ENCODE measurements around the gene SPDYE1. TPM values are rescaled to one million over a fixed set of nuclear protein-coding genes. Genes with fewer than 3 reads are reported as not detected.
A peak's percentile ranks its signal among the peaks of the same experiment; 100 is the strongest.
"Not testable (repeated sequence)": the region's sequence is repeated elsewhere in the genome, so short reads cannot be mapped to it uniquely, and the experiment has no call there.

SPDYE1 gene
- polyA plus RNA-seq, 6 donors from 2014 or later: 0.16 to 0.31 (median 0.17) TPM; not detected in 3

DNA sequence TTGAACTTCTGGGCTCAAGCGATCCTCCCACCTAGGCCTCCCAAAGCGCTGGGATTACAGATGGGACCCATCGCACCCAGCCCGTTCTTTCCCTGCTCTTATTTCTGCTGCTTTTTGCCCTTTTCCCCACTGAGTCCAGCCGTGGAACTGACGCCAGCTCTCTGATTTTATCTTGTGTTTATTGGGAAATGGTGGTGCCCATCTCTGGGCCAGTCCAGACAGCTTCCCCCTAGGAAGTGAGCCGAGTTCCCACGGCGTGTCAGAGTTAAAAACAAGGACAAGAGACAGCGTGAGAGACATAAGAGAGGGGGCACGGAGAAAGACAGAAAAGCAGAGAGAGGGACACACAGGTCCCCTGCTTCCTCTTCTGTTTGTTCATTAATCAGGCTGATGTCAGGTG lies 19.6 kb upstream of the SPDYE1 start:
- H3K4me3 Mint-ChIP-seq; H3K9me3 Mint-ChIP-seq; H3K36me3 Mint-ChIP-seq; H3K4me1 Mint-ChIP-seq; ATAC-seq (ENCODE audit: low read depth in 2 of 2); H3K27ac Mint-ChIP-seq; H3K27me3 Mint-ChIP-seq; DNase-seq: not testable (repeated sequence)

DNA sequence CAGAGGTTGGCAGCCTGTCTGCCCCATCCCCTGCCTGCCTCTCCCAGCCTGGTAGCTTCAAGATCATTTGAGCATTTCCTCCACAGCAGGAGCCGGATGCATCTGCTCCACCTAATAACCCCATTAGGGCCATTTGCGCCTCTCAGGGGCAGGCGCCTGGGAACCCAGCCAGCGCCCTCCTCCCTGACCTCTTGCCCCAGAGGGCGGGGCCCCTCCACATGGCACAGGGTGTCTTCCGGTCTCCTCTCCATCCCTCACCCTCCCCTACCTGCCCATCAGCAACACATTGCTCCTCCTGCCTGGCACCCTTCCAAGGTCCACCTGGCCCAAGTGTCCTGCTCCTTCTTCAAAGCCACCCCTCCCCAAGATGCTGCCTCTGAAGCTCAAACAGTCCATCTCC lies 14.8 kb upstream of the SPDYE1 start:
- not testable (repeated sequence) for H3K4me3 Mint-ChIP-seq

DNA sequence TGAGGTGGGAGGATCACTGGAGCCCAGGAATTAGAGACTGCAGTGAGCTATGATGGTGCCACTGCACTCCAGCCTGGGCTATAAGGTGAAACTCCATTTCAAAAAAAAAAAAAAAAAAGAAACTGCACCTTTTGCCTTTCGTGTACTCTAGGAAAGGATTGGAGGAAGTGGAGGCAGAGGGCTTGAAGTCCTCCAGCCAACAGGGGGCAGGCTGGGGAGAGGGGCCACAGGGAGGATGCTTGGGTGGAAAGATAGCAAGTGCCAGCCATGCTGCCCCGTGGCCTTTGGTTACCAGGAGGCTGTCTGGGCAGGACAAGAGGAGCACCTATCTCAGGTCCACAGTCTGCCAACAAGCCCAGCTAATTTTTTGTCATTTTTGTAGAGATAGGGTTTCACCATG lies 14.0 kb upstream of the SPDYE1 start:
- DNase-seq; H3K27ac Mint-ChIP-seq; H3K9me3 Mint-ChIP-seq; ATAC-seq (ENCODE audit: low read depth in 2 of 2); H3K36me3 Mint-ChIP-seq; H3K4me1 Mint-ChIP-seq; H3K4me3 Mint-ChIP-seq; H3K27me3 Mint-ChIP-seq: not testable (repeated sequence)

More for the DNA sequence above, 14.8 kb upstream of the SPDYE1 start:
- H3K27ac Mint-ChIP-seq; H3K36me3 Mint-ChIP-seq; H3K9me3 Mint-ChIP-seq; DNase-seq; H3K4me1 Mint-ChIP-seq; H3K27me3 Mint-ChIP-seq; ATAC-seq (ENCODE audit: low read depth in 2 of 2): not testable (repeated sequence)

DNA sequence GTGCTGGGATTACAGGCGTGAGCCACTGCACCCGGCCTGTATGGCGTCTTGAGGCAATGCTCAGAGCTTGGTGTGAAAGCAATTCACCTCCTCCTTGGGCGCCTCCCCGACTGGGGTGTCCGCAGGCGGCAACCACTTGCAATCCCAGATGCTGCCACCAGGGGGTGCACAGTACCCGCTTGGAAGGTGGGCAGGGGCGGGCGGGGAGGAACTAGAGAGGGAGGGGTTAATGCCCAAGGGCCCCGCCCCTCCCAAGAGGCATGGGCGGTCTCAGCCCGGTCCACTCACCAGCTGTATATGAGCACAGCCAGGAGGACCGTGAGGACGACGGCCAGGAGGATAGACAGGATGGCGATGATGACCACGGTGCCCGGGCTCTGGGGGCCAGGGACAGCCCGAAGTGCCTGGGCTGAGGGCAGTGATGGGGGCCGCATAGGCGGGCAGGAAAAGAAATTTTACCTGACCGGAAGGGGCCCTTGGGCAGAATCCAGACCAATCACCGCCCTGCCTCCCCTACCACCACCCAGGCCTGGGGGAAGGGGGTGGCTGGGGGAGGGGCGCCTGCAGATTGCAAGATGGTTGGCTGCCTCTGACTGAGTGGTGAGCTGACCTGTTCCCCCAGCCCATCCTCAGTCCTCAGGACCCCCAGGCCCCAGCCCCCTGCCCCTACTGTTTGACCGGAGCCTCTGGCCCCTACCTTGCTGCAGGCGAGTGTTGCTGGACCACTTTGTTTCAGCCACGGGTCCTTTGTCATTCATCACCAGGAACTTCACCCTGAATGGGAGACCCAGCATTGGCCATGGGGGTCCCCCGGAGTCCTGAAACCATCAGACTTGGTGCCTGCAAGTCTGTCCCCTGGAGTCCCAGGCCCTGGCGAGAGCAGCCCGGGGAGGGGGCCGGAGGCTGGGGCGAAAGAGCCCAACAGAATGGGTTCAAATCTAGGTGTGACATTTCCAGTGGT lies 11.5 kb upstream of the SPDYE1 start:
- not testable (repeated sequence) for H3K36me3 Mint-ChIP-seq, H3K9me3 Mint-ChIP-seq, H3K4me1 Mint-ChIP-seq, H3K27me3 Mint-ChIP-seq
- ATAC-seq (ENCODE audit: low read depth in 2 of 2) (peak; percentile 70 to 85), DNase-seq (peak; percentile 24)
- Mint-ChIP-seq H3K27ac (peak overlapping the region in 2 of 6 donors; percentile 56 to 59), H3K4me3 (peak overlapping the region in 5 of 8 donors; percentile 62 to 83 (median 65))

DNA sequence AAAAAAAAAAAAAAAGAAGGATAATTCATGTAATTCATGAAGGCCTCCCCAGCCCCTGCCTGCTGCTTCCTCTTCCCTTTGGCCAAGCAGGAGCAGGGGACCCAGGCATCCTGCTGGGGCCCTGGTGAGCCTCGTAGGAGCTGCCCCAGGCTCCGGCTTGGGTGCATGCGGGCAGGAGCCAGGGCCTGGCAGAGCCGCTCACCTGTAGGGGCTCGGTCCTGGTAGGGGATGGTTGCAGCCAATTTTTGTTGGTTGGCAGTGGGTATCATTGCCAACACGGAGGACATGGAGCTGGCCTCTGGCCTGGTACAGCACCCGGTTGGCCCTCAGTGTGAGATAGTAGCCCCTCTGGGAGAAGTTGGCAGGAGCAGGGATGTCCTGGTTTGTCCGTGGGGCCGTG lies 10.2 kb upstream of the SPDYE1 start:
- not testable (repeated sequence) for DNase-seq; H3K27me3 Mint-ChIP-seq; H3K36me3 Mint-ChIP-seq; ATAC-seq (ENCODE audit: low read depth in 2 of 2); H3K4me1 Mint-ChIP-seq; H3K4me3 Mint-ChIP-seq; H3K9me3 Mint-ChIP-seq
- peak overlapping the region in 1 of 6 donors; percentile 11 for H3K27ac Mint-ChIP-seq

DNA sequence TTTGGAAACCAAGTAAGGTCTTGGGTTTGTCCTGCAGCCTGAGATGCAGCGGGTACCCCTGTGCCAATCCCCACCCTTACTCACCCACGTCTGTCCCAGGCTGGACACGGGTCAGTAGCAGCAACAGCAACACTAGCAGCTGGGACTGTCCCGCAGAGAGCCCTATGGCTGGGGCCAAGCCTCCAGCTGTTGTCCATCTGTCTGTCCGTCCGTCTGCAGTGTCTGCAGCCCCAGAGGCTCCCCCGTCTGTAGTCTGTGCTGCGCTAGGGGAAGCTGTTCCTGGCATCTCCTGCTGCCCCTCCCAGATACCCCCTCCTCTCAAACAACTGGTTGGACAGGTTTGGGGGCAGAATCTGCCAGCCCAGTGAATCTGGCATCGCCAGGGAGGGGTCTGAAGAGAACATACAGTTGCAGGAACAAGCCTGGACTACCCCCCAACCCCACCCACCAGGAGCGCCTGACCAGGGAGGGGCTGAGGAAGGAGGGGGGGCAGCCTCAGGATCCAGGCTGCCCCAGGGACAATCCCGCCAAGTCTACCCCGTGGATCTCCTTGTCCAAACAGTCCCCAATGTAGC lies 7.6 kb upstream of the SPDYE1 start:
- H3K9me3 Mint-ChIP-seq; H3K4me1 Mint-ChIP-seq; H3K4me3 Mint-ChIP-seq; ATAC-seq (ENCODE audit: low read depth in 2 of 2); H3K27me3 Mint-ChIP-seq; H3K36me3 Mint-ChIP-seq; H3K27ac Mint-ChIP-seq; DNase-seq: not testable (repeated sequence)

DNA sequence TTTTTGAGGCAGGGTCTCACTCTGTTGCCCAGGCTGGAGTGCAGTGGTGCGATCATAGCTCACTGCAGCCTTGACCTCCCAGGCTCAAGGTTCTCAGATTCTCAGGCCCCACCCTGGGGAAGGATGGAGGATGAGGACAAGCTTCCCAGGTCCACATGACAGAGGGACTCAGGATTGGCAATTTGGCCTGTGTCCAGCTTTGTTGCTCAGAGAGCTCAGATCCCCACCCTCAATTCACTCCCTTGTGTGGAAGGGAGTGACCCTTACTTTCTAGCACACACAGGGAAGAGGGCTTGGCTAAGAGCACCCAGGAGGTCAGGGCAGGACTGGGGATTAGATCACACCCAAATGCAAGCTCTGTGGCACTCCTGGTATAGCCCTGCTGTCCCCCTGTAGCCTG lies 6.9 kb upstream of the SPDYE1 start:
- H3K4me1 Mint-ChIP-seq; H3K9me3 Mint-ChIP-seq; ATAC-seq (ENCODE audit: low read depth in 2 of 2); H3K27me3 Mint-ChIP-seq; H3K27ac Mint-ChIP-seq; H3K36me3 Mint-ChIP-seq; H3K4me3 Mint-ChIP-seq; DNase-seq: not testable (repeated sequence)

DNA sequence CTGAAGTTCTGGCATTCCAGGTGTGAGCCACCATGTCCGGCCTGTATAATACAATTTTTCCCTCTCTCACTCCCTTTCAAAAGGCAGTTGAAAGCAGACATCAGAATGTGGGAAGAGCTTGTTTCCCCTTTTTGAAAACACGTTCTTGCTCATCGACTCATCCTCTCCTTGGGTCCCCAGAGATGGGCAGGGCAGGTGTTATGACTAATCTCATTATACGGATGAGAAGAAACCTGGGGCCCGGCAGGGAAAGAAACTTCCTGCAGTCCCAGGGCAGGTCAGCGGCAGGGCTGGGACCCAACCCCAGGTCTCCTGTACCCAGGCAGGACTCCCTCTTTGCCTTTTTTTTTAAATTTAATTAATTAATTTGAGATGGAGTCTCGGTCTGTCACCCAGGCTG lies 4.8 kb upstream of the SPDYE1 start:
- not testable (repeated sequence) for H3K4me1 Mint-ChIP-seq, H3K27me3 Mint-ChIP-seq, H3K27ac Mint-ChIP-seq, H3K9me3 Mint-ChIP-seq, H3K36me3 Mint-ChIP-seq
- H3K4me3 Mint-ChIP-seq: peak overlapping the region in 1 of 8 donors; percentile 60
- DNase-seq (peak; percentile 14), ATAC-seq (ENCODE audit: low read depth in 2 of 2) (peak; percentile 86 to 93)

DNA sequence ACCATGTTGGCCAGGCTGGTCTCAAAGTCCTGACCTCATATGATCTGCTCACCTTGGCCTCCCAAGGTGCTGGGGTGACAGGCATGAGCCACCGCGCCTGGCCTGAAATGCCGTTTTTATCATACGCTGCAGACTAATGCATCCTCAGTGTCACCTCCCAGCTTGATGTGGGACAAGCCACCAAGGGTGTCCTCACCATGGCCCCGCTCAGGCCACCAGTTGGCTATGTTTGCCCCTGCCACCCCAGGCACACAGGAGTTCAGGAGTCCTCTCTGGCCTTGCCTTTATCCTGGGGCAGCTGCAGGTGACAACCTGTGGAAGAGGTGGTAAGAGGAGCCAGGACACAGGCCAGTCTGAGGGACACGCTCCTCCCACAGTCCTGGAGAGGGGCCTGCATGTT lies 3.0 kb upstream of the SPDYE1 start:
- not testable (repeated sequence) for H3K27me3 Mint-ChIP-seq; ATAC-seq (ENCODE audit: low read depth in 2 of 2); DNase-seq; H3K27ac Mint-ChIP-seq; H3K4me1 Mint-ChIP-seq; H3K9me3 Mint-ChIP-seq; H3K4me3 Mint-ChIP-seq; H3K36me3 Mint-ChIP-seq

DNA sequence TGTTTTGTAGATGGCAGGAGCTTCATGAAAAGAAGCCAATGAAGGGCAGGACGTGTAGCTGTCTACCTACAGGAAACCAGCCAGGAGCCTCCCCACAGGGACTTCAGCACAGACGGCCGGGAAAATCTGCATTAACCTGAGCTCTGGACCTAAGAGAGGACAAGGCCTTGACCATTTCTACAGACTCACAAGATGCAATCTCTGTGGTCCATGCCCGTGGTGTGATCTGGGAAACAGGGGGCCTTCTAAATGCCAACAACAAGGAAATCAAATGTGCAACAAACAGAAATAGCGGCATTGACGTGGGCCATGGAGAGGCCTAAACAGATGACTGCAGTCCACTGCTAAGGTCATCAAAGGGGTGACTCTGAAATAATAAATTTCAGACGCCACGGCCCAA lies 14.4 kb downstream of the SPDYE1 start:
- not testable (repeated sequence) for H3K9me3 Mint-ChIP-seq; H3K4me3 Mint-ChIP-seq; DNase-seq; H3K27ac Mint-ChIP-seq; H3K36me3 Mint-ChIP-seq; H3K27me3 Mint-ChIP-seq; H3K4me1 Mint-ChIP-seq; ATAC-seq (ENCODE audit: low read depth in 2 of 2)

DNA sequence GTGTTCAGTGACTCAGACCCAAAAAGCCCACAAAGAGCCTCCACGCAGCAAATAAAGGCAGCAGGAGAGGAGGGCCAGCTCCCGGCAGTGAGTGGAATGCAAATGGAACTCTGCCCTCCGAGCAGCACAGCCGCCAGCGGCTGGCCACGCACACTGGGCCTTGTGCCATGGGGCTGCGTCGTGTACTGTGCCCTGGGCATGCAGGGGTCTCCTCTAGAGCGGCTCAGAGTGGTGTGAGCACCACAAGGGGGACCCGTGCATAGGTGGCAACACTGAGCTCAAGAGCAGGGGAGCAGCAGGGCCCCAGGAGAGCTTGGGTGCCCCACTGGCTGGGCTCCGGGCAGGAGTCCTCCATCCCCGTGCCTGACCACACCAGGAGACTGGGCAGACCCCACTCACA lies 17.4 kb downstream of the SPDYE1 start:
- H3K9me3 Mint-ChIP-seq; ATAC-seq (ENCODE audit: low read depth in 2 of 2); H3K36me3 Mint-ChIP-seq; DNase-seq; H3K4me3 Mint-ChIP-seq; H3K27me3 Mint-ChIP-seq; H3K27ac Mint-ChIP-seq: not testable (repeated sequence)
- H3K4me1 Mint-ChIP-seq: peaks cover 0 to 14% (median 0%) of the 10 kb centered on the region in 3 donors

DNA sequence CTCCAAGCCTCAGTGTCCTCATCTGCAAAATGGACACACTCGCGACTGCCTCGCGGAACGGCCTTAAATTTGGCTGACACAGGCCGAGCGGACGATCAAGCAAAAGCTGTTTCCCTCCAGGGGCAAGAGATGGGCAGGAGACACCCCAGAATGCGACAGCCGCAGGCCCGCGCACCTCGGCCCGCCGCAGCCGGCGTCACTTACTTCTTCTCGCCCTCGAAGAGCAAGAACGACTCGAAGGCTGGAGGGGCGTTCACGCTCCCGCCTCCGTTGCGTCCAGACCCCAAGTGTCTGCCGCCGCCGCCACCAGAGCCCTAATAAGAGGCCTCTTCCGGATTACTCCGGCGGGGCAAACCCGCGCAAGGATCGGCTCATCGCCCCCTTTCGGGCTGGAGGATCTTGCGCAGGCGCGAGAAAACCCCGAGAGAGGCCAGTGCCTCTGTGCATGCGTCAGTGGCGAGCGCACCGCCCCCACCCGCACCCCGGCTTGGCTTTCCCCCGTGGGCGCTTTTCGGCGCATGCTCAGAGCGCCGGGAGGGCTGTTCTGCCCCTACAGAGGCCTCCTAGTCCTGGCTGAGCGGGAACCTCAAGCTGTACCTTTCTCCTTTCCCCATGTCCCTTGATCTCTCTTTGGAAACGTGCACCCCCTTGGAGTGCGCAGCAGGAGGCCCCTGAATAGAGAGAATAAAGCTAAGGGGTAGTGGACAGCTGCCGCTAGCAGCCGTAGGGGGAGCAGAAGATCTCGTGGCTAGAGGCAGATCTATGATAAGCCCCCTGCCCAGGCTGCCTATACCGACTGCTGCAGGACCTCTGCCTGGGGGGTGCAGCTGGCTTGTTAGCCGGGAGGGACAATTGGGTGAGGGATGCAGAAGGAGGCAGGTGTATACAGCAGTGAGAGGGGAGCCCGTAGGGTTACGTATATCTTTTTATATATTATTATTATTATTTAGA lies 21.4 kb downstream of the SPDYE1 start:
- peaks cover 6 to 22% (median 10%) of the 10 kb centered on the region in 3 donors for H3K4me1 Mint-ChIP-seq
- ATAC-seq (ENCODE audit: low read depth in 2 of 2): peak; percentile 87 to 91
- not testable (repeated sequence) for H3K27me3 Mint-ChIP-seq, H3K36me3 Mint-ChIP-seq, H3K9me3 Mint-ChIP-seq
- H3K4me3 Mint-ChIP-seq: peak overlapping the region; percentile 79 to 97 (median 93)
- H3K27ac Mint-ChIP-seq: peak overlapping the region; percentile 82 to 97 (median 94)
- DNase-seq: peak; percentile 99

DNA sequence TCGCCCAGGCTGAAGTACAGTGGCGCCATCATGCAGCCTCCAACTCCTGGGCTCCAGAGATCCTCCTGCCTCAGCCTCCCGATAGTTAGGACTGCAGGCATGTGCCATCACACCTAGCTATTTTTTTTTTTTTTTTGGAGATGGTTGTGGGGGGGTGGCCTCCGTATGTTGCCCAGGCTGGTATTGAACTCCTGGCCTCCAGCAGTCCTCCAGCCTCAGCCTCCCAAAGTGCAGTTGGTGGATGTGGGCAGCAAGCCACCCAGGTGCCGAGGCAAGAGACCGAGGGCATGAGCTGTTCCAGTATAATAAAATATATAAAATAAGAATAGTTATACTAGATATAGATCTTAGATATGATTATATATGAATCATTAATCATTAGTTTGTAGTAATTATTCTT lies 22.1 kb downstream of the SPDYE1 start:
- H3K9me3 Mint-ChIP-seq; H3K27me3 Mint-ChIP-seq; H3K36me3 Mint-ChIP-seq; ATAC-seq (ENCODE audit: low read depth in 2 of 2); DNase-seq: not testable (repeated sequence)
- Mint-ChIP-seq H3K27ac (peak overlapping the region in 5 of 6 donors; percentile 18 to 82 (median 47)), H3K4me1 (peaks cover 6 to 22% (median 10%) of the 10 kb centered on the region in 3 donors), H3K4me3 (peak overlapping the region in 1 of 8 donors; percentile 53)

Data from naive B cell (primary cell).